ENCODE measurements around the gene TSG101.

The TSG101 gene

DNA sequence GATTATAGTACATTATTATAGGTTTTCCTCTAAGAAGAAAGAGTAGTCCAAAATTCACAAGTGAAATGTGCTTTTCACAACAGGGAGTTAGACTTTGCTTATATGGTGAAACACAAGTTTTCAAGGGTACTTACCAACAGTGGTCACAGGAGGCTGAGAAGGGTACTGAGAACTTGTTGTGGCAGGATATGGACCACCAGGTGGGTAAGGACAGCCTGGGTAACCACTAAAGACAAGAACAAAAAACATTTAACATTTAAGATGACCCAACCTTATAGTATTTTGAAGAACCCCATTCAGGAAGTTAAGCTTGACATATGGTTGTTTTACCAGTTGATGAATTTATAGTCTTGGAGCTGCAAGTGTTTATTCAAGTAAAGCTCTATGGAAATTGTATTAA is 24.4 kb downstream of the TSG101 start:
- H3K9me3 Mint-ChIP-seq = peaks cover 3% of the 10 kb centered on the region
- TF ChIP-seq, protein P1, sequence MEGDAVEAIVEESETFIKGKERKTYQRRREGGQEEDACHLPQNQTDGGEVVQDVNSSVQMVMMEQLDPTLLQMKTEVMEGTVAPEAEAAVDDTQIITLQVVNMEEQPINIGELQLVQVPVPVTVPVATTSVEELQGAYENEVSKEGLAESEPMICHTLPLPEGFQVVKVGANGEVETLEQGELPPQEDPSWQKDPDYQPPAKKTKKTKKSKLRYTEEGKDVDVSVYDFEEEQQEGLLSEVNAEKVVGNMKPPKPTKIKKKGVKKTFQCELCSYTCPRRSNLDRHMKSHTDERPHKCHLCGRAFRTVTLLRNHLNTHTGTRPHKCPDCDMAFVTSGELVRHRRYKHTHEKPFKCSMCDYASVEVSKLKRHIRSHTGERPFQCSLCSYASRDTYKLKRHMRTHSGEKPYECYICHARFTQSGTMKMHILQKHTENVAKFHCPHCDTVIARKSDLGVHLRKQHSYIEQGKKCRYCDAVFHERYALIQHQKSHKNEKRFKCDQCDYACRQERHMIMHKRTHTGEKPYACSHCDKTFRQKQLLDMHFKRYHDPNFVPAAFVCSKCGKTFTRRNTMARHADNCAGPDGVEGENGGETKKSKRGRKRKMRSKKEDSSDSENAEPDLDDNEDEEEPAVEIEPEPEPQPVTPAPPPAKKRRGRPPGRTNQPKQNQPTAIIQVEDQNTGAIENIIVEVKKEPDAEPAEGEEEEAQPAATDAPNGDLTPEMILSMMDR (IDR thresholded peaks at IDR 0.05; ENCODE audit: unreplicated experiment in 3 of 3) = no peak
- no peak overlapping the region for H3K27ac Mint-ChIP-seq
- H3K36me3 Mint-ChIP-seq (ENCODE audit: low read depth) = peaks cover 79% of the 10 kb centered on the region
- no peaks in the 10 kb centered on the region for H3K27me3 Mint-ChIP-seq (ENCODE audit: low read depth)
- no peak overlapping the region for H3K4me3 Mint-ChIP-seq
- H3K4me1 Mint-ChIP-seq = no peaks in the 10 kb centered on the region

DNA sequence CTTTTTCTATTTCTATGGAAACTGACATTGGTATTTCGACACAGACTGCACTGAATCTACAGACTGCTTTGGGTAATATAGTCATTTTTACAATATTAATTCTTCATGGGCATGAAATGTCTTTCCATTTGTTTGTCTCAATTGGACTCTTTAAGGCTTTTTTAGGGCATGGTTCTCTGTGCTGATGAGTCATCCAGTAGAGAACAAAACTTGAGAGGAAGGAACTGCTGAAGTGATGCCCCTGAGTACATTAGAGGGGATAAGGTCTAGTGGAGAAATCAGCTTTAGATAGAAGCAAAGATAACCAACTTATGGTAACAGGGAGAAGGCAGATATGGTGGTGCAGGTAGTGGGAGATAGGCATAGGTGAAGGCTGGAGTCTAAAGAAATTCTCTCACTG is 25.1 kb downstream of the TSG101 start:
- TF ChIP-seq, protein P1 (IDR thresholded peaks at IDR 0.05; ENCODE audit: unreplicated experiment in 3 of 3) = no peak
- H3K27ac Mint-ChIP-seq = no peak overlapping the region
- peaks cover 3% of the 10 kb centered on the region for H3K9me3 Mint-ChIP-seq
- H3K4me1 Mint-ChIP-seq = no peaks in the 10 kb centered on the region
- no peak overlapping the region for H3K4me3 Mint-ChIP-seq
- peaks cover 76% of the 10 kb centered on the region for H3K36me3 Mint-ChIP-seq (ENCODE audit: low read depth)
- H3K27me3 Mint-ChIP-seq (ENCODE audit: low read depth) = no peaks in the 10 kb centered on the region

DNA sequence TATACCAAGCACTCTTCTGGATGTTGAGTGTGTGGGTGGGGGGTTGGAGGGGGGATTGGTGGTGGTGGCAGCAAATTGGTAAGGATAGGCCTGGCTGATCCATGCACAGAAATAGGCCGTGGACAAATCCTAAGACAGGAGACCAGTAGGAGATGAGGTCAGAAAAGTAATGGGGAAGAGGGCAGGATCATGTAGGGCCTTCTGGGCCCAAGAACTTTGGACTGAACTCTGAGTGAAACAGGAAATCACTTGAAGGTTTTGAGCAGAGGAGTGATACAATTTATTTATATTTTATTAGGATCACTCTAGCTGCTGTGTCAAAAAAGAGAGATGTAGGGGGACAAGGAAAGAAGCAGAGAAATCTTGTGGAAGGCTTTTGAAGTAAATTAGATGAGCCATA is 28.7 kb downstream of the TSG101 start:
- H3K4me1 Mint-ChIP-seq = no peaks in the 10 kb centered on the region

DNA sequence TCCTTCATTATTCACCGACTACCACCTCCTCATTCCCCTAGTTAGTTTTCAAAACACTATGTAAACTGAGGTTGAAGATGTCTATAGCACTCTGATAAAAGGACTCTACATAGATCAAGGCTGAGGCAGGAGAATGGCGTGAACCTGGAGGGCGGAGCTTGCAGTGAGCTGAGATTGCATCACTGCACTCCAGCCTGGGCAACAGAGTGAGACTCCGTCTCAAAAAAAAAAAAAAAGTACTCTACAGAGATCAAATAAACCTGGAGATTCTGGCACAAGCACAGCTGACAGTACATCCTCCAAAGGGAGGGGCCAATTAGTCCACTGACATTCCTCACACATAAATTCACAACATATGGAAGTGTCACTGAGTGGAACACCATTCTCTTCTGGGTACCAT is 31.0 kb downstream of the TSG101 start:
- Mint-ChIP-seq H3K4me3 (no peak overlapping the region), H3K27ac (no peak overlapping the region), H3K9me3 (no peaks in the 10 kb centered on the region), H3K27me3 (ENCODE audit: low read depth) (no peaks in the 10 kb centered on the region), H3K36me3 (ENCODE audit: low read depth) (peaks cover 49% of the 10 kb centered on the region), H3K4me1 (no peaks in the 10 kb centered on the region)
- TF ChIP-seq, protein P1 (IDR thresholded peaks at IDR 0.05; ENCODE audit: unreplicated experiment in 3 of 3) = no peak

More for the DNA sequence above, 28.7 kb downstream of the TSG101 start:
- TF ChIP-seq, protein P1 (IDR thresholded peaks at IDR 0.05; ENCODE audit: unreplicated experiment in 3 of 3) = no peak
- H3K27me3 Mint-ChIP-seq (ENCODE audit: low read depth) = no peaks in the 10 kb centered on the region
- H3K4me3 Mint-ChIP-seq = no peak overlapping the region
- peaks cover 3% of the 10 kb centered on the region for H3K9me3 Mint-ChIP-seq
- H3K27ac Mint-ChIP-seq = no peak overlapping the region
- H3K36me3 Mint-ChIP-seq (ENCODE audit: low read depth) = peaks cover 64% of the 10 kb centered on the region

DNA sequence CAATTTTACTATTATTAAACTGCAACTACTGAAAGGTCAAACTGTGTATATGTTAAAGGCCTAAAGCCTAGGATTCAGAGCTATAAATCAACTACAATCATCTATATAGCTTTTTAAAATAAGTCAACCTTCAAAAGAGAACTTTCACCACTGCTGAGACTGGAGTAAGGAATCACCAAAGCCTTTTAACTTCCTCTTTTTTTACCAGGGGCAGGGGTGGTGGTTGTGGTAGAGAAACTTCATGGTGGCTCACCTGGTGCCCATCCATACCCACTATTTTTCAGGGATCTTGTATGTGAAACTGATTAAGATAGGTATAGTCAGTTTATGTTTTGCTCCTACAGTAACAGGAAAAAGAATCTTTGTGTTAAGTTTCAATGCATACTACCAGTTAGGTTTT is 31.5 kb downstream of the TSG101 start:
- no peaks in the 10 kb centered on the region for H3K4me1 Mint-ChIP-seq
- TF ChIP-seq, protein P1 (IDR thresholded peaks at IDR 0.05; ENCODE audit: unreplicated experiment in 3 of 3) = no peak
- peaks cover 49% of the 10 kb centered on the region for H3K36me3 Mint-ChIP-seq (ENCODE audit: low read depth)
- no peak overlapping the region for H3K4me3 Mint-ChIP-seq
- H3K9me3 Mint-ChIP-seq = no peaks in the 10 kb centered on the region
- H3K27ac Mint-ChIP-seq = no peak overlapping the region
- H3K27me3 Mint-ChIP-seq (ENCODE audit: low read depth) = no peaks in the 10 kb centered on the region

DNA sequence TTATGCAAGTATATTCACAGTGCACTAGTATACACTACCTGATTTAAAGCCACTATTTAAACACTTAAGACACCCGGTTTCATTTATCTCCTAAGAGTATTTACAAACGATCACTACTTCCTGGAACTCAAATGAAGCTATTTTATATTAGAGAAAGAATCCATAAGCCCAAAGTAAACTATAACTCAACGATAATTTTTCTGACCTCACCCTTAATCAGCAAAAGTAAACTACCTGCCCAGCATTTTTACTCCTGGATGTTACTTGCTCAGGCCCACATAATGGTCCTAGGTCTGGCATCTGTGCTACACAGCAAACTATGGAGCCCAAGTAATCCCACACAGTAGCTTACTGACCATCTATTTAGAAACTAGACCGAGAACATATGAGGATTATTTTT is 33.4 kb downstream of the TSG101 start:
- Mint-ChIP-seq H3K36me3 (ENCODE audit: low read depth) (peaks cover 48% of the 10 kb centered on the region), H3K27me3 (ENCODE audit: low read depth) (no peaks in the 10 kb centered on the region), H3K9me3 (no peaks in the 10 kb centered on the region), H3K27ac (no peak overlapping the region), H3K4me1 (no peaks in the 10 kb centered on the region), H3K4me3 (no peak overlapping the region)
- TF ChIP-seq, protein P1 (IDR thresholded peaks at IDR 0.05; ENCODE audit: unreplicated experiment in 3 of 3) = no peak
